GM23338 (cell line): ENCODE results near the gene DOCK4.

ENCODE experiments used
- CREB1 ChIP-seq: fragments of 250-450 bp; sonication (Bioruptor Pico); IDR thresholded peaks from 2 replicates; pipeline ENCODE4 v1.5.0; 2020; ENCODE audit warnings: low read depth, mild to moderate bottlenecking, moderate library complexity
- STAT1 ChIP-seq: IDR thresholded peaks from one replicate; pipeline ENCODE4 v1.6.1; 2016; ENCODE audit warnings: antibody characterized with exemption; ENCODE audit not compliant: unreplicated experiment
- TF ChIP-seq, protein P1 (sequence below), 2 experiments: fragments of 200-600 bp in 1 of 2; sonication (generic) in 1 of 2; conservative IDR thresholded peaks; 2 replicates each; pipeline versions ENCODE4 v1.5.1 to v1.6.1; 2016 to 2017; ENCODE audit warnings: antibody characterized with exemption in 2 of 2, low read depth in 2 of 2, mild to moderate bottlenecking in 2 of 2, moderate library complexity in 1 of 2
- TF ChIP-seq, protein P2 (sequence below): IDR thresholded peaks from one replicate; pipeline ENCODE4 v1.6.1; 2018; ENCODE audit warnings: antibody characterized with exemption; ENCODE audit not compliant: unreplicated experiment

DNA sequence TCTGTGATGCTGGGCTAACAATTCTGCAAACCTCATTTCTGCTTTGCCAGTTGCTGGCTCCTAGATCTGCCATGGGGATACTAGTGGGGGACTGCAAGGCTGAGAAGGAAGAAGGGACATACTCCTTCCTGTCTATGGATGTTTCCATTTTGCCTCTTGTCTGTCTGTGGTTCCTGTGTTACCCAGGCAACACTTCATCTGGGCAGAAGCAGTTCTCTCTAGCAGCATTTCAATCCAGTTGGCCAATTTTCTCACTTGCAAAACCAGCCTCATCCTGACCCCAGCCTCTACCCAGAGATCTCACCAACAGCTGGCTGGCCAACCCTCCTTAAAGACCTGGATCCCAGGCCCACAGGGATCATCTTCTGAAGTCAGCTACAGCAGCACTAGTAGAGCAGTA, 131.7 kb downstream of the DOCK4 start:
- TF ChIP-seq, protein P1, sequence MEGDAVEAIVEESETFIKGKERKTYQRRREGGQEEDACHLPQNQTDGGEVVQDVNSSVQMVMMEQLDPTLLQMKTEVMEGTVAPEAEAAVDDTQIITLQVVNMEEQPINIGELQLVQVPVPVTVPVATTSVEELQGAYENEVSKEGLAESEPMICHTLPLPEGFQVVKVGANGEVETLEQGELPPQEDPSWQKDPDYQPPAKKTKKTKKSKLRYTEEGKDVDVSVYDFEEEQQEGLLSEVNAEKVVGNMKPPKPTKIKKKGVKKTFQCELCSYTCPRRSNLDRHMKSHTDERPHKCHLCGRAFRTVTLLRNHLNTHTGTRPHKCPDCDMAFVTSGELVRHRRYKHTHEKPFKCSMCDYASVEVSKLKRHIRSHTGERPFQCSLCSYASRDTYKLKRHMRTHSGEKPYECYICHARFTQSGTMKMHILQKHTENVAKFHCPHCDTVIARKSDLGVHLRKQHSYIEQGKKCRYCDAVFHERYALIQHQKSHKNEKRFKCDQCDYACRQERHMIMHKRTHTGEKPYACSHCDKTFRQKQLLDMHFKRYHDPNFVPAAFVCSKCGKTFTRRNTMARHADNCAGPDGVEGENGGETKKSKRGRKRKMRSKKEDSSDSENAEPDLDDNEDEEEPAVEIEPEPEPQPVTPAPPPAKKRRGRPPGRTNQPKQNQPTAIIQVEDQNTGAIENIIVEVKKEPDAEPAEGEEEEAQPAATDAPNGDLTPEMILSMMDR (conservative IDR thresholded peaks at IDR 0.05; ENCODE audit: low read depth in 2 of 2) = no peak
- no peak for TF ChIP-seq CREB1 (CRISPR knock-in tag)
- TF ChIP-seq, protein P2, sequence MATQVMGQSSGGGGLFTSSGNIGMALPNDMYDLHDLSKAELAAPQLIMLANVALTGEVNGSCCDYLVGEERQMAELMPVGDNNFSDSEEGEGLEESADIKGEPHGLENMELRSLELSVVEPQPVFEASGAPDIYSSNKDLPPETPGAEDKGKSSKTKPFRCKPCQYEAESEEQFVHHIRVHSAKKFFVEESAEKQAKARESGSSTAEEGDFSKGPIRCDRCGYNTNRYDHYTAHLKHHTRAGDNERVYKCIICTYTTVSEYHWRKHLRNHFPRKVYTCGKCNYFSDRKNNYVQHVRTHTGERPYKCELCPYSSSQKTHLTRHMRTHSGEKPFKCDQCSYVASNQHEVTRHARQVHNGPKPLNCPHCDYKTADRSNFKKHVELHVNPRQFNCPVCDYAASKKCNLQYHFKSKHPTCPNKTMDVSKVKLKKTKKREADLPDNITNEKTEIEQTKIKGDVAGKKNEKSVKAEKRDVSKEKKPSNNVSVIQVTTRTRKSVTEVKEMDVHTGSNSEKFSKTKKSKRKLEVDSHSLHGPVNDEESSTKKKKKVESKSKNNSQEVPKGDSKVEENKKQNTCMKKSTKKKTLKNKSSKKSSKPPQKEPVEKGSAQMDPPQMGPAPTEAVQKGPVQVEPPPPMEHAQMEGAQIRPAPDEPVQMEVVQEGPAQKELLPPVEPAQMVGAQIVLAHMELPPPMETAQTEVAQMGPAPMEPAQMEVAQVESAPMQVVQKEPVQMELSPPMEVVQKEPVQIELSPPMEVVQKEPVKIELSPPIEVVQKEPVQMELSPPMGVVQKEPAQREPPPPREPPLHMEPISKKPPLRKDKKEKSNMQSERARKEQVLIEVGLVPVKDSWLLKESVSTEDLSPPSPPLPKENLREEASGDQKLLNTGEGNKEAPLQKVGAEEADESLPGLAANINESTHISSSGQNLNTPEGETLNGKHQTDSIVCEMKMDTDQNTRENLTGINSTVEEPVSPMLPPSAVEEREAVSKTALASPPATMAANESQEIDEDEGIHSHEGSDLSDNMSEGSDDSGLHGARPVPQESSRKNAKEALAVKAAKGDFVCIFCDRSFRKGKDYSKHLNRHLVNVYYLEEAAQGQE = no peak
- TF ChIP-seq STAT1 = no peak
